ENCODE measurements around the gene TRERF1. TPM values are rescaled to one million over a fixed set of nuclear protein-coding genes. Genes with fewer than 3 reads are reported as not detected.
"Not testable (repeated sequence)": the region's sequence is repeated elsewhere in the genome, so short reads cannot be mapped to it uniquely, and the experiment has no call there.

Gene TRERF1
- total and polyA plus RNA-seq, 2 experiments from 2014 or later, result 6.4 to 8.7 TPM

GRCh38 chr6:42332916-42333315 lies 118.8 kb downstream of the TRERF1 start:
- Histone ChIP-seq H3K4me1 (ENCODE audit: low read depth) (peaks cover 7% of the 10 kb centered on the region), H3K27me3 (no peaks in the 10 kb centered on the region), H3K4me3 (no peak overlapping the region), H3K27ac (no peak overlapping the region), H3K9me3 (ENCODE audit: low read depth) (no peaks in the 10 kb centered on the region), H3K36me3 (no peaks in the 10 kb centered on the region)
- no peak for TF ChIP-seq CTCF (IDR thresholded peaks at IDR 0.05; ENCODE audit: low read depth, low read length)
- no peak for DNase-seq (ENCODE audit: low read depth in 1 of 2, low spot score in 1 of 2)

GRCh38 chr6:42331019-42331418 lies 120.7 kb downstream of the TRERF1 start:
- no peaks in the 10 kb centered on the region for H3K27me3 ChIP-seq
- H3K4me1 ChIP-seq (ENCODE audit: low read depth), result peaks cover 7% of the 10 kb centered on the region
- no peak overlapping the region for H3K27ac ChIP-seq
- no peak overlapping the region for H3K4me3 ChIP-seq
- no peaks in the 10 kb centered on the region for H3K9me3 ChIP-seq (ENCODE audit: low read depth)
- DNase-seq (ENCODE audit: low read depth in 1 of 2, low spot score in 1 of 2), result no peak
- H3K36me3 ChIP-seq, result no peaks in the 10 kb centered on the region
- no peak for TF ChIP-seq CTCF (IDR thresholded peaks at IDR 0.05; ENCODE audit: low read depth, low read length)

GRCh38 chr6:42326248-42326647 lies 125.5 kb downstream of the TRERF1 start:
- Histone ChIP-seq H3K4me3 (no peak overlapping the region), H3K36me3 (no peaks in the 10 kb centered on the region), H3K27ac (no peak overlapping the region), H3K27me3 (no peaks in the 10 kb centered on the region), H3K9me3 (ENCODE audit: low read depth) (no peaks in the 10 kb centered on the region), H3K4me1 (ENCODE audit: low read depth) (no peaks in the 10 kb centered on the region)
- no peak for DNase-seq (ENCODE audit: low read depth in 1 of 2, low spot score in 1 of 2)
- TF ChIP-seq CTCF (IDR thresholded peaks at IDR 0.05; ENCODE audit: low read depth, low read length), result no peak

GRCh38 chr6:42324656-42325324 lies 126.9 kb downstream of the TRERF1 start:
- not testable (repeated sequence) for H3K9me3 ChIP-seq (ENCODE audit: low read depth); H3K4me3 ChIP-seq; H3K27me3 ChIP-seq; H3K36me3 ChIP-seq; H3K4me1 ChIP-seq (ENCODE audit: low read depth); H3K27ac ChIP-seq; DNase-seq (ENCODE audit: low read depth in 1 of 2, low spot score in 1 of 2)

GRCh38 chr6:42322676-42323075 lies 129.1 kb downstream of the TRERF1 start:
- no peak for DNase-seq (ENCODE audit: low read depth in 1 of 2, low spot score in 1 of 2)
- Histone ChIP-seq H3K27me3 (no peaks in the 10 kb centered on the region), H3K4me3 (no peak overlapping the region), H3K27ac (no peak overlapping the region), H3K4me1 (ENCODE audit: low read depth) (no peaks in the 10 kb centered on the region), H3K9me3 (ENCODE audit: low read depth) (no peaks in the 10 kb centered on the region), H3K36me3 (no peaks in the 10 kb centered on the region)
- no peak for TF ChIP-seq CTCF (IDR thresholded peaks at IDR 0.05; ENCODE audit: low read depth, low read length)

- no peaks in the 10 kb centered on the region for H3K27me3 ChIP-seq
- H3K27ac ChIP-seq, result no peak overlapping the region
- DNase-seq (ENCODE audit: low read depth in 1 of 2, low spot score in 1 of 2), result no peak
- H3K9me3 ChIP-seq (ENCODE audit: low read depth), result no peaks in the 10 kb centered on the region
- no peak for TF ChIP-seq CTCF (IDR thresholded peaks at IDR 0.05; ENCODE audit: low read depth, low read length)
- H3K36me3 ChIP-seq, result no peaks in the 10 kb centered on the region
- H3K4me3 ChIP-seq, result no peak overlapping the region
- no peaks in the 10 kb centered on the region for H3K4me1 ChIP-seq (ENCODE audit: low read depth)
Observed at GRCh38 chr6:42321976-42322375, 129.8 kb downstream of the TRERF1 start.

Measured in cardiac muscle cell (in vitro differentiated cells and primary cell).